GM21528 (cell line): ENCODE results near the gene MFN2.
"Not testable (repeated sequence)": the region's sequence is repeated elsewhere in the genome, so short reads cannot be mapped to it uniquely, and the experiment has no call there.

Source experiments
- ATAC-seq: cut with Tn5 transposase; IDR thresholded peaks from one replicate; pipeline ENCODE4 v1.9.1; 2021; ENCODE audit warnings: mild to moderate bottlenecking, moderate library complexity; ENCODE audit not compliant: unreplicated experiment, low FRiP score

Gene MFN2

GRCh38 chr1:12040457-12041051 lies 60.3 kb downstream of the MFN2 start:
- peak; percentile 77 for ATAC-seq

- ATAC-seq = not testable (repeated sequence)
Measured at GRCh38 chr1:12044187-12044877, 64.1 kb downstream of the MFN2 start.

- no peak for ATAC-seq
Measured at GRCh38 chr1:12046749-12047119, 66.5 kb downstream of the MFN2 start.

GRCh38 chr1:12047120-12047876 lies 67.1 kb downstream of the MFN2 start:
- peak; percentile 45 for ATAC-seq

- ATAC-seq = no peak
Measured at GRCh38 chr1:12048372-12048771, 68.1 kb downstream of the MFN2 start.

- no peak for ATAC-seq
Measured at GRCh38 chr1:12049616-12050015, 69.4 kb downstream of the MFN2 start.

- no peak for ATAC-seq
Measured at GRCh38 chr1:12051361-12051760, 71.1 kb downstream of the MFN2 start.

GRCh38 chr1:12052008-12052573 lies 71.8 kb downstream of the MFN2 start:
- peak; percentile 71 for ATAC-seq

GRCh38 chr1:12052997-12053686 lies 72.9 kb downstream of the MFN2 start:
- ATAC-seq = no peak

- ATAC-seq = no peak
Measured at GRCh38 chr1:12053752-12054548, 73.7 kb downstream of the MFN2 start.

GRCh38 chr1:12055259-12055658 lies 75.0 kb downstream of the MFN2 start:
- no peak for ATAC-seq

- ATAC-seq = no peak
Measured at GRCh38 chr1:12056331-12056841, 76.1 kb downstream of the MFN2 start.

GRCh38 chr1:12057382-12057781 lies 77.1 kb downstream of the MFN2 start:
- no peak for ATAC-seq

GRCh38 chr1:12057940-12058687 lies 77.9 kb downstream of the MFN2 start:
- ATAC-seq = no peak

GRCh38 chr1:12059226-12059625 lies 79.0 kb downstream of the MFN2 start:
- ATAC-seq = no peak

GRCh38 chr1:12059722-12060464 lies 79.6 kb downstream of the MFN2 start:
- ATAC-seq = no peak

GRCh38 chr1:12060500-12060899 lies 80.3 kb downstream of the MFN2 start:
- ATAC-seq = no peak
